Measurements from ENCODE around the gene BMAL1.

BMAL1 gene

GRCh38 chr11:13317293-13318080, 39.9 kb downstream of the BMAL1 start:
- no peak for DNase-seq (ENCODE audit: low read depth in 3 of 3)

GRCh38 chr11:13318498-13319295, 41.1 kb downstream of the BMAL1 start:
- no peak for DNase-seq (ENCODE audit: low read depth in 3 of 3)

- no peak for DNase-seq (ENCODE audit: low read depth in 3 of 3)
These were observed 43.1 kb downstream of the BMAL1 start for GRCh38 chr11:13320688-13321087.

- no peak for DNase-seq (ENCODE audit: low read depth in 3 of 3)
These were observed 43.8 kb downstream of the BMAL1 start for GRCh38 chr11:13321431-13321830.

- no peak for DNase-seq (ENCODE audit: low read depth in 3 of 3)
These were observed 46.6 kb downstream of the BMAL1 start for GRCh38 chr11:13324141-13324540.

- DNase-seq (ENCODE audit: low read depth in 3 of 3): no peak
These were observed 47.1 kb downstream of the BMAL1 start for GRCh38 chr11:13324709-13325108.

GRCh38 chr11:13327421-13327820, 49.8 kb downstream of the BMAL1 start:
- no peak for DNase-seq (ENCODE audit: low read depth in 3 of 3)

- no peak for DNase-seq (ENCODE audit: low read depth in 3 of 3)
These were observed 50.7 kb downstream of the BMAL1 start for GRCh38 chr11:13328286-13328685.

- DNase-seq (ENCODE audit: low read depth in 3 of 3): no peak
These were observed 52.2 kb downstream of the BMAL1 start for GRCh38 chr11:13329670-13330356.

GRCh38 chr11:13332124-13332523, 54.5 kb downstream of the BMAL1 start:
- no peak for DNase-seq (ENCODE audit: low read depth in 3 of 3)

GRCh38 chr11:13333456-13333957, 55.9 kb downstream of the BMAL1 start:
- no peak for DNase-seq (ENCODE audit: low read depth in 3 of 3)

- DNase-seq (ENCODE audit: low read depth in 3 of 3): no peak
These were observed 56.6 kb downstream of the BMAL1 start for GRCh38 chr11:13334034-13334786.

- DNase-seq (ENCODE audit: low read depth in 3 of 3): peak; percentile 35 to 55 (median 41)
These were observed 57.7 kb downstream of the BMAL1 start for GRCh38 chr11:13335319-13335718.

- no peak for DNase-seq (ENCODE audit: low read depth in 3 of 3)
These were observed 58.8 kb downstream of the BMAL1 start for GRCh38 chr11:13336246-13336878.

- no peak for DNase-seq (ENCODE audit: low read depth in 3 of 3)
These were observed 60.4 kb downstream of the BMAL1 start for GRCh38 chr11:13338019-13338426.

GRCh38 chr11:13338427-13339069, 61.0 kb downstream of the BMAL1 start:
- DNase-seq (ENCODE audit: low read depth in 3 of 3): no peak

- DNase-seq (ENCODE audit: low read depth in 3 of 3): peak in 1 of 3 experiments; percentile 13
These were observed 61.9 kb downstream of the BMAL1 start for GRCh38 chr11:13339195-13340153.

- DNase-seq (ENCODE audit: low read depth in 3 of 3): no peak
These were observed 63.4 kb downstream of the BMAL1 start for GRCh38 chr11:13341026-13341425.

GRCh38 chr11:13343067-13343466, 65.5 kb downstream of the BMAL1 start:
- no peak for DNase-seq (ENCODE audit: low read depth in 3 of 3)

Measured in stimulated activated CD4-positive, alpha-beta T cell treated with anti-CD3 and anti-CD28 coated beads, TNF-alpha, amount 100 ng/mL, for 4 hours (primary cell).